ENCODE results near the gene LEFTY1. TPM values are rescaled to one million over a fixed set of nuclear protein-coding genes. Genes with fewer than 3 reads are reported as not detected.

The LEFTY1 gene
- total and polyA plus RNA-seq, 2 donors (not counting 1 experiment from before 2014, with no cell fraction given) = 0.07 TPM; not detected in 1

DNA sequence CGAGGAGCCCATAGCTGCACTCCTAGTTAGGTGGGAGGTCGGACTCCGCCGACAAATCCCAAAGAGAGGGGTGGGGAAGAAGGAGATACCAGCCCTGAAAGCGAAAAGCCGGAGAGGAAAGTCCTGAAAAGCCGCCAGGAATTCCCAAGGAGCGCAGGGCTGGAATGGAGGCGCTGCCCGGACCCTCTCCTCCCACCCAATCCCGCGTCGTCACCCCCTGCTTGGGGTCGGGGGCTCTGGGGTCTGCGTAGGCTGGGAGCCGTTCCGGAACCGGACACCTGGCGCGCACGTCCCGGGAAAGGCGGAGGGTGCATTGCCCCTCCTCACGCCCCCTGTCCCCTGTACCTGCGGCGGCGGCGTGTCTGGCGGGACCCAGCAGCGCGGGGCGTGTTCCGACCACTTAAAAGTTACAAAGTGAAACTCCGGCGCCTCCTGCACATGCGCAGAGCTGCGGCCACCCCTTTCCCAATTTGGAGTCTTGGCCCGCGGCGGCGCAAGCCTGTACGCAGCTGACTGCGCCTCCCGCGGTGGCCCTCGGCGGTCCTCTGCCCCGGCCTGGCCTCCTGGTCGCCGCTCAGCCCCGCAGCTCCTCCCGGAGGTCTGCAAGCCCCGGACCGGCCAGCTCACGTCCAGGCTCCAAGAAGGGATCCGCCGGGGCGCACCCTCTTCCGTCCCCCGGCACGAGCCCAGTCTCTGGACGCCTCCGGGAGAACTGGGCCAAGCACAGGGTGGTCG, 6.8 kb downstream of the LEFTY1 start, which contains the start of gene TMEM63A:
Gene TMEM63A, minus strand, starts transcription at position 422 of the 735 bp plus-strand sequence. CDS start 4,800 bp downstream, outside the sequence.
- Mint-ChIP-seq H3K4me1 (peaks cover 48% of the 10 kb centered on the region), H3K27ac (peak within 1 kb of the TSS; percentile 91), H3K9me3 (ENCODE audit: insufficient read depth) (no peaks in the 10 kb centered on the region), H3K27me3 (no peaks in the 10 kb centered on the region), H3K4me3 (peak within 1 kb of the TSS; percentile 96)
- DNase-seq (peak; percentile 91), ATAC-seq (ENCODE audit: low read depth) (peak; percentile 78)
- Histone ChIP-seq H3K36me3 (replicated peaks in 1 of 2; ENCODE audit: control extremely low read depth in 1 of 2, control insufficient read depth in 1 of 2, extremely low read depth in 1 of 2, insufficient read depth in 2 of 2, low read length in 1 of 2) (peaks cover 0 to 16% of the 10 kb centered on the region in 2 experiments), H3K9ac (ENCODE audit: low read length) (peak within 1 kb of the TSS; percentile 88), H2AFZ (ENCODE audit: insufficient read depth, low read depth, low read length, poor library complexity, severe bottlenecking) (peak within 1 kb of the TSS; percentile 89), H3K27me3 (replicated peaks in 1 of 4; ENCODE audit: control extremely low read depth in 1 of 4, control insufficient read depth in 3 of 4, insufficient read depth in 4 of 4, low read length in 3 of 4) (no peaks in the 10 kb centered on the region), H3K4me1 (ENCODE audit: control insufficient read depth in 2 of 2, insufficient read depth in 2 of 2, low read length in 2 of 2) (peaks cover 30 to 42% of the 10 kb centered on the region in 2 donors), H4K20me1 (ENCODE audit: control insufficient read depth, insufficient read depth, low read length, poor library complexity, severe bottlenecking) (peaks cover 36% of the 10 kb centered on the region), H3K27ac (ENCODE audit: low read length in 2 of 2) (peak within 1 kb of the TSS; percentile 51 to 74), H3K4me3 (ENCODE audit: control extremely low read depth in 1 of 5, extremely low read depth in 1 of 5, insufficient read depth in 1 of 5, low read depth in 2 of 5, low read length in 4 of 5) (peak within 1 kb of the TSS; percentile 86 to 99 (median 96)), H3K79me2 (ENCODE audit: control insufficient read depth, insufficient read depth, low read length) (peaks cover 63% of the 10 kb centered on the region), H3K9me3 (ENCODE audit: control extremely low read depth in 1 of 3, control insufficient read depth in 2 of 3, insufficient read depth in 1 of 3, low read length in 2 of 3) (no peaks in the 10 kb centered on the region), H3K4me2 (replicated peaks; ENCODE audit: low read depth, low read length, poor library complexity, severe bottlenecking) (peak within 1 kb of the TSS; percentile 88)
- CTCF ChIA-PET = interaction anchor here (0.6 to 5.7 kb wide), 21 partner anchors 11 to 414 kb away, joined by 3 to 59 read pairs (median 5); partner anchors contain the start of genes PYCR2 and SRP9
- 0% methylated on average over 61 of the region's 64 CpGs for WGBS (ENCODE audit: insufficient coverage)
- intact Hi-C loops (cut with micrococcal nuclease) = loop anchor here (1.0 to 5.0 kb wide), 5 partner anchors 15 to 105 kb away; partner anchors contain the start of genes PYCR2 and SRP9
- no peak for TF ChIP-seq EZH2 (IDR thresholded peaks at IDR 0.05; ENCODE audit: borderline replicate concordance, insufficient read depth, low read depth, low read length, poor library complexity, severe bottlenecking)
- TF ChIP-seq, protein P1, sequence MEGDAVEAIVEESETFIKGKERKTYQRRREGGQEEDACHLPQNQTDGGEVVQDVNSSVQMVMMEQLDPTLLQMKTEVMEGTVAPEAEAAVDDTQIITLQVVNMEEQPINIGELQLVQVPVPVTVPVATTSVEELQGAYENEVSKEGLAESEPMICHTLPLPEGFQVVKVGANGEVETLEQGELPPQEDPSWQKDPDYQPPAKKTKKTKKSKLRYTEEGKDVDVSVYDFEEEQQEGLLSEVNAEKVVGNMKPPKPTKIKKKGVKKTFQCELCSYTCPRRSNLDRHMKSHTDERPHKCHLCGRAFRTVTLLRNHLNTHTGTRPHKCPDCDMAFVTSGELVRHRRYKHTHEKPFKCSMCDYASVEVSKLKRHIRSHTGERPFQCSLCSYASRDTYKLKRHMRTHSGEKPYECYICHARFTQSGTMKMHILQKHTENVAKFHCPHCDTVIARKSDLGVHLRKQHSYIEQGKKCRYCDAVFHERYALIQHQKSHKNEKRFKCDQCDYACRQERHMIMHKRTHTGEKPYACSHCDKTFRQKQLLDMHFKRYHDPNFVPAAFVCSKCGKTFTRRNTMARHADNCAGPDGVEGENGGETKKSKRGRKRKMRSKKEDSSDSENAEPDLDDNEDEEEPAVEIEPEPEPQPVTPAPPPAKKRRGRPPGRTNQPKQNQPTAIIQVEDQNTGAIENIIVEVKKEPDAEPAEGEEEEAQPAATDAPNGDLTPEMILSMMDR (IDR thresholded peaks at IDR 0.05) = peak; percentile 23
- POLR2A ChIA-PET = interaction anchor here (0.7 to 3.3 kb wide), 13 partner anchors 10 to 423 kb away, joined by 3 to 38 read pairs (median 5); partner anchors contain the start of genes PYCR2, SDE2 and SRP9
